Lung microvascular endothelial cell (primary cell): ENCODE data around the gene DYTN. TPM values are rescaled to one million over a fixed set of nuclear protein-coding genes. Genes with fewer than 3 reads are reported as not detected.

Experiments used
- DNase-seq, 2 donors: peaks; one replicate each; pipeline versions ENCODE4 v3.0.0 to v3.0.0-alpha.2; 2010; ENCODE audit warnings: low read depth in 2 of 2
- total RNA-seq: library from RNA; depleted of rRNA; stranded (reverse); fragments of >200 nt; gene quantifications from 2 replicates; pipeline ENCODE4 v1.2.1, GENCODE V29; 2014

DYTN gene
- total RNA-seq, 1 donor from 2014 or later: not detected

DNA sequence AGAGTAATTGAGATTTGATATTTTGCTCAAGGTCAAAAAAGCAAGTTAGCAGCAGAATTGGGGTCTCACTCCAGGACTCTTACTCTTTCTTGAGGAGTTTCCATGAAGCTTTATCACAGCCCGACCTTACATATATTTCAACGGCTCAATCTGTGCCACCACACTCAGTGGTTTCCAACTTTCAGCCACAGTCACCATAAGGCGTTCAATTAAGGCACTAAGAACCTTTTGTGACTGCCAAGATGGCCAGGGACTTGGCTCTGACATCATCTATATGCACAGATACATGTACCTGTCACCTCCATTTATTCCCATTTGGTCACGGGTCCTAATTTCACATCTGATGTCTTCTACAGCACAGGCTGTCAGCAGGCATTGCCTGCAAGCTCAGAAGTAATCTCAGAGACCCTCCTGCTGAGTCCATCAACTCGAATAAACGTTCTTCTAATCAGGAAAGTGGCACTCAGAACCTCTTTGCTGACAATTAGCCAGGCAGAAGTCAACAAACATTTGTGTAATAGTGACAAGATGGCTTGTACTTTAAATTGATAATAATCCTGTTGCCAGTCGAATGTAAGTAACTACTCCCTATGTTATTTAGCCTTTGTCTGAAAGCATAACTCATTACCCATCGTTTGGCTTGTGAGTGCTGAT is 16.1 kb downstream of the DYTN start:
- no peak for DNase-seq

DNA sequence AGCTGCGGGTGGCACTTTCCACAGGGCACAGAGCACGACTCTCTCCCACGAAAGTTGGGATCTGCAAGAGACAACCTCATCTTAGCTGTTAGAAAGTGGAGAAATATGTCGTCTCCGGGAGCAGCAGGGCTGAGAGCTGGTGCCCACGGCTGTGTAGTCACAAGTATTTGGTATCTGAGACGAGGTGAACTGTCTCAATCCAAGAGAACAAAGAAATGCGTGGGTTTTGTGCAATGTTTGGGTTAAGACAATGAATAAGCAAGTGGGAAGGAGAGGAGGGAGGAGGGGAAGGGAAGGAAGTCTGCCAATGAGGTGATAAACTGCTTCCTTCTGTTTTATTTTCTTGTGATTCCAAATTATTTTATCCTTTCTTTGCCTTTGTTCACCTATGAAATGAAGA is 18.0 kb downstream of the DYTN start:
- no peak for DNase-seq

GRCh38 chr2:206698811-206699210 is 19.4 kb downstream of the DYTN start:
- no peak for DNase-seq

DNA sequence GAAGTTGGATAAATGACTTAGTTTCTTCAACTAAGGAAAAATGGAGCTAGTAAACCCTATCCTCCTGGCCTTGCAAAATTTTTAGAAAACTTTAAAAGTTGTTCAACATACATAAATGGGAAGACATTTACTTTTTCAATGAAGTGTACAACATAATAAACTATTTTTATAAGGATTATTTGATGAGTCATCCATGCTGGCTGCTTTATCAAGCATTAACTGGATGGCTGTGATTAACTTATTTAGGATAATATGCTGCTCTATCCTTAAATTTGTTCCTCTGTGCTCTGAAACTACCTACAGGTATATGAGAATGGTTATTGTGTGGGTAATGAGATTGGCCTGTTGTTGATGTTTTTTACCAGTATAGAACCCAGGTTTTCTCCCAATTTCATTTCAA is 21.3 kb downstream of the DYTN start:
- no peak for DNase-seq

- DNase-seq: peak; percentile 67 to 74
These were observed 24.6 kb downstream of the DYTN start for GRCh38 chr2:206693399-206694137.

DNA sequence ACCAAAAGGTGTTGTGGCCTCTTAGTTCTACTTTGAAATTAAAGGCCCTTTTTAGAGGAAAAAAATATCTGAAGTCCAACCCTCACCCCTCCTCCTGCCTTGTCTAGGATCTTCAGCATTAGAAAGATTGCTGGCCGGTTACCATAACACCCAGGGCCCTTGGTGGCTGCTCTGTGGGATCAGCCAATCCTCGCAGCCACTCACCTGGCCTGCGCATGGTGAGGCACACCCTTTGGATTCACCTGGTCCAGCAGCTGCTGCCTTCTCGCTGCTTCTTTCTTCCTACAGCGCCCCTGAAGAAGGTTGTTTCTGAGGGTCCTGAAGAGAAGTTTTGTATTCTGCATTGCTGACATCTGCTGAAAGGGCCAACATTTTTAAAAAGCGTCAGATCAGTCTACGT is 25.2 kb downstream of the DYTN start:
- DNase-seq: no peak

GRCh38 chr2:206688990-206689389 is 29.2 kb downstream of the DYTN start:
- DNase-seq: no peak

GRCh38 chr2:206688453-206688852 is 29.7 kb downstream of the DYTN start:
- no peak for DNase-seq

- DNase-seq: no peak
These were observed 34.6 kb downstream of the DYTN start for GRCh38 chr2:206683546-206683945.

- no peak for DNase-seq
These were observed 47.5 kb downstream of the DYTN start for GRCh38 chr2:206670531-206671319.

GRCh38 chr2:206665251-206665650 is 52.9 kb downstream of the DYTN start:
- no peak for DNase-seq

DNA sequence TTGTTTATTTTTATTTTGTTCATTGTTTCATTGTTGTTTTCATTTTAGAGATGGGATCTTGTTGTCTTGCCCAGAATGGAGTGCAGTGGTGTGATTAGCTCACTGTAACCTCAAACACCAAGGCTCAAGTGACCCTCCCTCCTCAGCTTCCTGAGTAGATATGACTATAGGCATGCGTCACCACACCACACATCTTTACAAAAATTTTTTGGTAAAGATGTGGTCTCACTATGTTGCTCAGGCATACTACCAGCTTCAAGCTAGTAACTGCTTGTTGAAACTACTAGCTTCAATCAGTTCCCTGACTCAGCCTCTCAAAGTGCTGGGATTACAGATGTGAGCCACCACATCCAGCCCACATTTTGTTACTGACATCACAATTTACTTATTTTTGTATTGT is 61.1 kb downstream of the DYTN start:
- DNase-seq: no peak

DNA sequence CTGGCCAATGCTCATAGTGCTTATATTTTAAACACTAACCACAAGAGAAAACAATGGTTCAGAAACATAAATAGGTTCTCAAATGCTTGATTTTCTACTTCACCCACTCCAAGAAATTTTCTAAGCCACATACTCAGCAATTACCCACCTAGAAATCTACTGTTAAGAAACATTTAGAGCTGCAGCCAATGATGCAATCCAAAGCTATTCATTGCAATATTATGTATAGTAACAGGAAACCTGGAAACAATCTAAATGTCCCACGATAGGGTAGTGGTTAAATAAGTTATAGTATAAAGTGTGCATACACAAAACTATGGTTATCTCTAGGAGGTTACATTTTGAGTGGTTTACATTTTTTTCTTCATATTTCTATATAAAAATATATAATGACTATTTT is 70.2 kb downstream of the DYTN start:
- DNase-seq: no peak

DNA sequence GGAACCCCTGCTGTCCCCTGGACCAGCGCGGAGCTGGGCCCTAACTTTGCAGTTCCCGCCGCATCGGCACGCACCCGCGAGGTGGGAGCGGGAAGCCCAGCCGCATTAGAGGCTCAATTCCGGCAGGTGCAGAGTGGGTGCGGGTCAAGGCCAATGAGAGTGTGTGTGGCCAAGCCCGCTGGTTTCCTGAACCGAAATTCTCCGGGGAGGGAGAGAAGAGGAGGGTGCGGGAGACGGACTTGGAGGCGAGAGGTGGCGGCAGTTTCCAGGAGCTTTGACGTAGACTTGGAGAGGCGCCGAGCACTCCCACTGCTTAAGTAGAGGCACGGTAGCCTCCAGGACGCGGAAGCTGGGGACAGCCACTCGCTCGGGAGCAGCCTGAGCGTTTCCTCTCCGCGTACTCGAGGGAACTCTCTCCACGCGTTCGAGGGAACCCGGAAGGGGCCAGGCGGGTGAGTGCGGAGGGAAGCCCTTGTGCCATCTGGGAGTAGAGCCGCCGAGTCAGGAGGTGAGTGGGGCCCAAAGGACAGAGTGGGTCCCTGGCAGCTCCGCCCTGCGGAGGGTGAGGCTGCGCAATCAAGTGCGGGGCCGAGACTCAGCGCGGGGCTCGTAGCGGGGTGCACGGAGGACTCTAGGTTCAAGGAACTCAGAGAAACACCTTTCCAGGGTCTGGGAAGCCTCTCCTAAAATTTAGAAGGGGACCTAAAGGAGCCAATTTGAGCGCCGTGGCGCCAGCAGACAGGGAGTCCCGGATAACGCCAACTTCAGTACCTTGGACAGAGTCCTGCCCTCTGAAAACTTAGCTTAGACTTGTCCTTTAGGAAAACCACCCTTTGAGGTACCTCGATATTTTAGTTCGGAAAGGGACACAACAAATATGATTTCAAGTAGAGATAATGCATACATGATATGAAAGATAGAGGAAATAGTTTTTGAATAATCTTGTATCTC is 75.8 kb downstream of the DYTN start, which contains the start of gene FAM237A:
FAM237A (plus strand) TSS at position 413 of the 951 bp plus-strand sequence. CDS start 1,750 bp downstream, outside the sequence.
- DNase-seq: peak; percentile 63 to 72

GRCh38 chr2:206641226-206641625 is 77.0 kb downstream of the DYTN start:
- DNase-seq: no peak

DNA sequence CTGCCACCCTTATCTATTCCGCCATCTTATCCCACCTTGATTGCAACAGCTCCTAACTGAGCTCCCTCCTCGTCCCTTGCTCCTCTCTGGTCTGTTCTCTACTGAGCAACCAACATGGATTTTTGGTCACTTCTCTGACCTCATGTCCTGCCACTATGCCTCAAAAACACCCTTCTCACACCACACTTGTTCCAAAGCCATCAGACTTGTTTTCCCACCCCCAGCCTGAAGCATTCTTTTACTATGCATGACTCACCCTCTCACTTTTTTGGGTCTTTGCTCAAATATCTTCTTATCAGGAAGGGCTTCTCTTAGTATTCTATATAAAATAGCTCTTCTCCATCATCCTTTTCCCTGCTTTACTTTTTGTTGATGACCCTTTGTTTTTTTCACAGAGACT is 78.6 kb downstream of the DYTN start:
- no peak for DNase-seq

- no peak for DNase-seq
These were observed 83.2 kb downstream of the DYTN start for GRCh38 chr2:206635015-206635414.

GRCh38 chr2:206631340-206631739 is 86.9 kb downstream of the DYTN start:
- no peak for DNase-seq

GRCh38 chr2:206627632-206628031 is 90.6 kb downstream of the DYTN start:
- DNase-seq: no peak

DNA sequence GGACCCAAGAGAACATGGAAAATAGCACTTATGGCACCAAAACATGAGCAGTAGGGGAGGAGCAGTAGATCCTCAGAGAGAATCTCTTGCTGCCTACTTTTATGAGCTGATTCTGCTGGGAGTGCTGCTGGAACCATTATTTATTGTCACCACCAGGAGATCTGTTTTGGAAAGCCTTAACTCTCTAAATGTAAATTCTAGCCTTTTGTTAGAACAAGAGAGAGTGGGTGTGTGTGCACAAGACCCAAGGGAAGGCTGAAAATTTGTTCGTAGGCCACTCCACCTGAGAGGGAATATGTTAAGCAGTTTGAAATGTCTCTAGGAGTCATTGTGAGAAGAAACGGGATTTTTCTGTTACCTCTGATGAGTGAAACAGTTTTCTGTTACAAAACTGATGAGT is 92.1 kb downstream of the DYTN start:
- no peak for DNase-seq

DNA sequence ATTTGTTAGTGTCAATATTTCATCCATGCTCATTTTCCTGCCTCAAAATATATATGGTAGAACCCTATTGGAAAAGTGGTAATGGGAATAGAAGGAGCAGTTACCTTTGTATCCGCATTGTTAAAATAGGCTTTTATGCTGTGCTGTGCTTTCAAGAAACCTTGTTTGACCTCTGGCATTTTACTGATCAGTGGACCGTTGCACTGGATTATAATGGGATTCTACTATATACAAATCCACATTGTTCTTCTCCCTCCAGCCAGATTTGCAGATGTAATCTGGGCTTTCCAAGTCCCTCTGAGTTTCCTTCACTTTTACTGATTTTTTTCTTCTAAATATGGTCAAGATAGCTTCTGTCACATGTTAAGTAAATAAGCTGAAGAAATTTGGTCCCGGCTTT is 99.2 kb downstream of the DYTN start:
- DNase-seq: no peak
